Upper lobe of left lung (tissue), 4 donors: ENCODE measurements around the gene TRHDE.

Experiments used
- EP300 ChIP-seq, 4 donors: sonication (generic); formaldehyde crosslinking; IDR thresholded peaks; one replicate each; pipeline ENCODE4 v1.5.1; 2017; ENCODE audit warnings: antibody characterized with exemption in 4 of 4, control low read depth in 2 of 4
- POLR2A ChIP-seq, 4 donors: fragments of 450-650 bp; IDR thresholded peaks; one replicate each; pipeline ENCODE4 v1.5.1; 2016 to 2017; ENCODE audit warnings: antibody characterized with exemption in 4 of 4, mild to moderate bottlenecking in 2 of 4
- POLR2AphosphoS5 ChIP-seq, 2 donors: sonication (generic); formaldehyde crosslinking; IDR thresholded peaks; one replicate each; pipeline ENCODE4 v1.5.1; 2017; ENCODE audit warnings: antibody characterized with exemption in 2 of 2

- TF ChIP-seq POLR2AphosphoS5 (IDR thresholded peaks at IDR 0.05) = no peak
- no peak for TF ChIP-seq EP300 (IDR thresholded peaks at IDR 0.05)
- TF ChIP-seq POLR2A (IDR thresholded peaks at IDR 0.05) = no peak
Measured at GRCh38 chr12:72267974-72268373, 4.2 kb upstream of the TRHDE start.
